C1 segment of cervical spinal cord (tissue), 14 donors: ENCODE measurements around the gene TRERF1.

Source experiments
- DNase-seq, 14 donors: peaks; one replicate each; lab custom pipeline; 2025; lab: John Stamatoyannopoulos, UW

TRERF1 gene

DNA sequence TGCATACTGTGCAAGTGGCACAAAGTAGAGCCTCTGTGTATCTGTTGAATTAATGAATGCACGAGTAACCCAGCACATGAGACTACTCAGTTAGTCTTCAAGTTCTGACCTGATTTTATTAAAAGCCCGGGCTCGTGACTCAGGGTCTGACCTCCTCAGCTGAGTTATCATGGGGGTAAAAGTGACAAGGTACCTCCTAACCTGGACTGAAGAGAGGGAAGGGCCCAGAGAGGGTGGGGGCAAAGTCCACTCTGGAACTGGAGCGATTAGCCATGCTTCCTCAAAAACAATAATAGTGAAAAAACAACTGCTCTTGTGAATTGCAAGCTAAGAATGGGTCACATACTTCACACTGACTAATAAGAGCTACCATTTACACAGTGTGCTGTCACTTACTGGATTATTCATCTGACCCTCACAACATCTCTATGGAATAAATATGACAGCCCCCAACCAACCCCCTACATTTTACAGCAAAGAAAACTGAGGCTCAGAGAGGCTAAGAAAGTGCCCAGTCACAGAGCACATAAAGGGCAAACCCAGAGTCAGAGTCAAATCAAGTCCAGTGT is 26.7 kb downstream of the TRERF1 start:
- no peak for DNase-seq

DNA sequence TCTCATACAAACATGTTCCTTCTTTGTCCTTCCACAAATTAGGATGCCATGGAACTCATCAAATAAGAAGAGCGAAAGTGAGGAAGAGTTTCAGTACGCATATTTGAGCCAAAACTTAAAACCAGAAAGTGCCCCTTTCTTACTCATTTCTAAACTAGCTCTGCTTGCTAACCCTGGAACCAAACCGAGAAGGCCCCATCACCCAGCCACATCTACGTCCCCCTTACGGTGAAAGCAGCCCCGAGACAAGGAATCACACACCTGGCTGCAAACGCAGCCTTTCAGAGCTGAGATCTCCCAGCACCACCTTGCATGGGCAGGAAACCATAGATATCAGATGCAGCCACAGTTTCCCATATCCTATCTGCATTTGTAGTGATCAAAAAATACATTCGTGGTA is 28.5 kb downstream of the TRERF1 start:
- DNase-seq = no peak

DNA sequence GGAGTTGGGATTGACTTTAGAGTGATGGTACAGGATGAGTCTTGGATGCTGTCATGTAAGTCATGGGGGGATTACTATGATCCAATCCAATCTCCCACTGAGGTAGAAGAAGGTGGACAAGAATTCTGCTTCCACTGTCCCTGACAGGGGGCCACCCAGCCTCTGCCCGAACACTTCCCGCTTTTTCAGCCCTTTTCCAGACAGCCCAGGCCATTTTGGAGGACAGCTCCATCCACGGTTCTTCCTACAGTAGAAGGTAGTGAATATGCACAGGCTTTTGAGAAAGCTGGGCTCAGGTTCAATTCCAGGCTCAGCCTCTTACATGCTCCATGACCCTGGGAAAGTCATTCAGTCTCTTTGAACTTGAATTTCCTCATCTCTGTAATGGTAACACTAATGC is 31.0 kb downstream of the TRERF1 start:
- DNase-seq = no peak

DNA sequence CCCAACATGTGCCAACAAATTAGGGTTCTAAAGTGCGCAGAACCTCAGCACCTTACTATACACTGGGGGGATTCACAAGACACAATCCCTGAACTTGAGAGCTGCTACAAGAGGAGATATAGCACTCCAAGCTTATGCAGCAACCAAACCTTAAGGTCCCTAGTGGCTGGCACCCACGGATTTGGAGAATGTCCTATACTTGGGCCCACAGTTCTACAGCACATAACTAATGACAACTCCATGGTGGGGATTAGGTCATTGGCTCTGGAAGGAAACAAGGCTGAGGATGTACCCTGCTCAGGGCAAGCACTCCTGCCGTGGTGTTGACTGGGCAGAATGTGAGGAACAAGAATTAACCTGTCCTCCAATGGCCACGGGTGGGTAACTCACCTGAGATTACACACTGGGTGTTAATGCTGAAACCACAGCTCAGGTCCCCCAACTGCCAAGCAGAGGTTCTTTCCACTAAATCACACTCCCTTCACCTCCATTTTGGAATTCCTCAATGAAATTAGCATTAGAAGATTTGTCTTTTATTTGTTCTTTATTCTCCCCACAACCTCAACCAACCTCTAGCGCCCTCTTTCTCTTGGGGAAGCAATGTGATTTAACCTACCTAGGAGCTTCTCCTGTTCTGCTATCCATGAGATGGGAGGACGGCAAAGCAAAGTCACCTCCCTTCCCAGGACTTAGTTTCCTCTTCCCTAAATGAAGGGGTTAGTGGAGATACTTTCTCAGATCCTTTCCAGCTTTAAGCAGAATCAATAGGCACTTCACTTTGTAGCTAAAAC is 32.0 kb downstream of the TRERF1 start:
- no peak for DNase-seq

DNA sequence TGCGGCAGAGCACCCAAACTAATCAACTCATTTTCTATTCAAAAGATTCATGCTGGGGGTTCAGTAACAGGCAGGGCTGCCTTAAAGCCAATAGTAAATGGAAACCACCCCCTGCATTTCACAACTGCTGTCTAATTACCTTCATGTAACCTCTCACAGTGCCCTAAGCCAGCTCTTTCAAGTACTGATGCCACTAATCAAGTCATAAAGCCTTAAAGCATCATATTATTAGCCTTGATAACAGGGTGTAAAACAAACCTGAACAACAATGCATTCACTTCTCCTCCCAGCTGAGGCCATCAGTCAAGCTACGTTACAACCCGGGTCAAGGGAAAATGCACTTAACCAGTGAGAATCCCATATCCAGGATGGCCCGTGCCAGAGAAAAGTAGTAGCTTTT is 33.0 kb downstream of the TRERF1 start:
- no peak for DNase-seq

DNA sequence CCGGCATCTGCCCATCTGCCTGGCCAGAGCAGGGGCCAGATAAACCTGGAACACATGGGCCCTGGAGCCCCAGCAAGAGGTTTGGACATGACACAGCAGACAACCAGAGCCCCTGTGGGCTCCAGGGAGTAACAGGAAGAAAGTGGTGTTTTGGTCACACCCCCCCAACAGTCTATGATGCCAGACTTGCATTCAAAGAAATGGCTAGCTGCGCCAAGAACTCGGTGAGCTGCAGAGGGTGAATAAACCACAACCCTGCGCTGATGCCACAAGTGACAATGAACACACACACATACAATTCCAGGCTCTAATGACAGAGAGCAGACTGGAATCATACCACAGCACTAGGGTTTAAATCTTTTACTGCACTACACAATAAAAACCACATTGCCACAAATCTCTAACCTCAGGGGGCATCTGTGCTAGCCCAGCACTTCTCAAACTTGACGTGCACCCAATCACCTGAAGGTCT is 34.0 kb downstream of the TRERF1 start:
- DNase-seq = no peak

DNA sequence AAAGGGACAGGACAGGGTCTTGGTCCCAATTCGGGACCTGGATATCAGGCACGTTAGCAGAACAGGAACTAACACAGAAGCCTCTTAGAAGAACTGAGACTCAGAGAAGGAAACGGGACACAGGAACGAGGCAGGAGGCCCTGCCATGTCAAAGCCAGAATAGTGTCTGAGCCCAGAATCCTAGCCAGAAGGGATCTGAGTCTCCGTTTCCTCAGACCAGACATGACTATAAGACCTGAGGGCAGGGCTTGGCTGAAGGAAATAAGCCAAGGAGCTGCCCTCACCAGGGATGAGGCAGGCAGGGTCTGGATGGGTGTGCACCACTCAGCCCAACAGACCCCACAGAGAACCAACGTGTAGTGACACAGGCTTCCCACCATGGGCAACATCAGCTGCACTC is 40.3 kb downstream of the TRERF1 start:
- DNase-seq = no peak

DNA sequence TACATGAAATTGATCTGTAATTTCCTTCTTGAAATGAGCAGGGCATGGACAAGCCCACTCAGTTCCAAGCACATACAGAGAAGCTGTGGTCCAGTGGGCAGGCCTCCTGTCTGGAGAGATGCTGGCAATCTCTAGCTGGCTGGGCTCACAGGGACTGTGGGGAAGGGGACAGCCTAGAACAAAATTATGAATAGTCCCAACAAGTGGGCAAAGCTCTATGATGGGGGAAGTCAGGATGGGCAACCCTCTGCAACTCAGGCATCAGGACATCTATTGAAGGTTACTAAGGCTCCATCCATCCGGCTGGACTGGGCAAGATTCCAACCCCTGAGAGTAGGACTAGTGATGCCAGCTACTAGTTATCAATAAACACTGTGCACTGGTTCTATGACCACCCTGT is 40.9 kb downstream of the TRERF1 start:
- DNase-seq = no peak

DNA sequence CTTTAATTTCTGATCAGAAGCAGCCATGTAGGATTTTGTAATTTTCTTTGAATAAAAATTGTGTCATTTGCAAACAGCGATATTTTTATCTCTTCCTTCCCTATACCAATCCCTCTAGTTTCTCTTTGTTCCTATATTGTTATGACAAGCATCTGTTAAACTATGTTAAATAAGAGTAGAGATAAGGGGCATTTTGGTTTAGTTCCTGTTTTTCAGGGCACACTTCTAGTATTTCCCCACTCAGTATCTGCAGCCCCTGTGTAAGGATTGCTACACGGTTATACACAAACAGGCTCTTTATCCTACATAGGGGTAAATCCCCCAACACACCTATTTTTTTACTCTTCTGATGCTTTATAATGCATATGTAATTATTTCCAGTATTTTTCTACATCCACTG is 42.1 kb downstream of the TRERF1 start:
- no peak for DNase-seq

DNA sequence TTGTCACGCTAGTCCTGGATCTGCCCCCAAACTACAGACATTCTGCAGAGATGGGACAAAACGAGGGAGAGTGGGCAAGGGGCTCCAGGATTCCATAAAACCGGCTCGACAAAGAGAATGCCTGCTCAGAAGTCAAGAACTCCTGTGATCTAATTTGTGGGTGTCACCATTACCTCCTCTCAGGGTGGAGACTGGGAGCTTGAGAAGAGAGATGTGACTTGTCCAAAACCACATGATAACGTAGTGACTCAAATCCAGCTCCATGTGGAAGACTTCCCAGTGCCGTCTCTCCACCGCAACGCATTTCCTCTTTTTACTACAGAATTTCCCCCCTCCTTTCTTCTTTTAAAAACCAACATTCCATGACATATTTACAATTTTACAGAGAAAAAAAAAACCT is 44.3 kb downstream of the TRERF1 start:
- DNase-seq = no peak

DNA sequence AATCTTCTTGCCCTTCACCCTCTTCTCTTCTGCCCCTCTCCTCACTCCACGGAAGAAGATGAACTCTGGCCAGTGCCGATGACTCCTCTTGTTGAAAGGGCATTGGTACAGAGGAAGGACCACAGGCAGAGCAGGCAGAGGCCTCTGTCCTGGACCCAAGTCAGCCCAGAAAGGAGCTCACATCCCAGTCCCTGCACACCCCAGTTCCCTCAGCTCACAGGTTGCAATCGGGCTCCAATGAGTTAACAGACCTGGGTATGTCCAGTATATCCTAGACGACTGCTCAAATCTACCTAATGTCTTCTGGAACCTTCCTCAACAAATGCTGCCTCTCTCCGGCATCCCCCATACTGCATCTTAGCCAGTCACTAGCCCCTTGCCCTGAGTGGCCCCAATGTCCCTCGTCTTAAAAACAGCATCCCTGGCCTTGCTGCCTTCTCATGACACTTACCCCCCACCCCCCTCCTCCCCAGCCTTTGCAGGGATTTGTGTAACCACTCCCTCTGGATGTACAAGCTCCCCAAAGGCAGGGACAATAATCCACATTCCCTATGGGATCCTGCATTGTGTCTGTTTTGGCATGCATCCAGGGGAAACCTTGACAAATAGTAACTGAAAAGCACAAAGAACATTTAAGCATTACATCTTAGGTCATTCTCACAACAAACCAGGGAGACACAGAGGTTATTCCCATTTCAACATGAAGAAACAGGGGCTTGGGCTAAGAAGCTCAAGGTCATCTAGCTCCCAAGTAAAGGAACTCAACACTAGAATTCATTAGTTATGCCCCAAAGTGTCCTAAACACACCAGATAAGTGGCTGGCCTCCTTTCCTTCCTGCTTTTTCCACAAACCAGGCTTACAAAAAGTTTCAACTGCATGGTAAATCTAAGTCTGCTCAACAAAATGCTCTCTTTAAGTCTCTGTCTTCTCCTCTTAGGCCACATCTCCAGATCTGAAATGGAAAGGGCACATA is 45.1 kb downstream of the TRERF1 start:
- no peak for DNase-seq

DNA sequence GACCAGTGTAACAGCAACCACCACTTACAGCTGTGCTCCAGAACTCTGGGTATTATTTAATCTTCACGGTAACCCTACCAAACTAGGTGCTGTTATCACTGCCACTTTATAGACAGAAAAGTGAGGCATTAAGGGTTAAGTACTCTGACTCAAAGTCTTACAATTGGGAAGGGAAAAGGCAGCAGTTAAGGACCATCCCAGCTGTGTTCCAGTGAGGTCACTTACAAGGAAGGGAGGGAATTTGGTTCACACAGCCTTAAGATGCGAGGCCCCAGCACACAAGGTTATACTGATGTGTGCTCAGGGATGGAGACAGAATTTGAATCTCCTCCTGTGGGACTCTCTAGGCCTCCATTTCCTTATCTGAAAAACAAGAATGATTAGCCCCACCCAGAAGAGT is 46.7 kb downstream of the TRERF1 start:
- DNase-seq = no peak

DNA sequence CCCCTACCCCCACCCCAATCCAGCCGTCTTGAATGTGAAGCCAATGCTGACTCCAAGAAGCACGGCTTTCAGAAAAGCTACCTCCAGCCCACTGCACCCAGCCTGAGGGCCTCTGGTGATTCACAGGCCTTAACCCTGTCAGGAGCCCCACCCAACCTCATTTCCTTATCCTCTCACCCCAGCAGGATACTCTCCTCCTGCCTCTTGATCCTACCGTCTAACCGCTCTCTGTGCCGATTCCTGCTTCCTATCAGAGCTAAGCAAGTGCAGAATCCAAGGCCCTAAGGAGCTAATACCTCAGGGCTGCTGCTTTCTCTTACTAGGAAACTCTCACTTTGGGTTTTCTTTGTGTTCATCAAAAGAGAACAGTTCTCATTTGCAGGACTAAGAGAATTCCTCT is 47.2 kb downstream of the TRERF1 start:
- DNase-seq = no peak

DNA sequence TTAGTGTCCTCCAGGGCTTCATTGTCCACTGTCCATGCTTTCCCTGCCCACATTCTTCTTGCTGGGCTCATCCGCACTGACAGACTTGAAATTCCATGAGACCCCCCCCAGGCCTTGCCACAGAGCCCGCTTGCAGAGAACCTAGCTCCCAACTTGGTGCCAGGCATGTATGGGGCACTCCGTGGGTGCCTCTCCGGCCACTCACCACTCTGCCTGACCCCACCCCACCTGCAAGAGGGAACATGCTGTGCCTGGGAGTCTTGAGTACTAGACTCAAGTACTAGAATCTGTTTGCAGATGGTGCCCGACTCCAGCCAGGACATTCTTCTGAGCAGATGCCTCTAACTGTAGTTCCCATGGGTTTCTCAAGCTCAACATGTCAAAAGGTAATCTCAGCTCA is 47.9 kb downstream of the TRERF1 start:
- no peak for DNase-seq

DNA sequence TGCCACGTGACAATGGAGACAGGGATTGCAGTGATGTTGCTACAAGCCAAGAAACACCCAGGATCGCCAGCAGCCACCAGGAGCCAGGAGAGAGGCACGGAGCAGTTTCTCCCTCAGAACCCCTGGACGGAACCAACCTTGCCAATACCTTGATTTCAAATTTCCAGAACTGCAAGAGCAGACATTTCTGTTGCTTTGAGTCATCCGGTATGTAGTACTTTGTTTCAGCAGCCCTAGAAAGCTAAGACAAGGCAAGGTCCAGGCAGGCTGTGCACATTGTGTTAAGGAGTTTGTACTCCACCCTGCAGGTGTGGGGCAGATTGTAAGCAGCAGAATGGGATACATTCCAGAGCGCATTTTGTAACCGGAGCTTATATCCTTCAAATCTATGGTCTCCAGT is 48.3 kb downstream of the TRERF1 start:
- no peak for DNase-seq

DNA sequence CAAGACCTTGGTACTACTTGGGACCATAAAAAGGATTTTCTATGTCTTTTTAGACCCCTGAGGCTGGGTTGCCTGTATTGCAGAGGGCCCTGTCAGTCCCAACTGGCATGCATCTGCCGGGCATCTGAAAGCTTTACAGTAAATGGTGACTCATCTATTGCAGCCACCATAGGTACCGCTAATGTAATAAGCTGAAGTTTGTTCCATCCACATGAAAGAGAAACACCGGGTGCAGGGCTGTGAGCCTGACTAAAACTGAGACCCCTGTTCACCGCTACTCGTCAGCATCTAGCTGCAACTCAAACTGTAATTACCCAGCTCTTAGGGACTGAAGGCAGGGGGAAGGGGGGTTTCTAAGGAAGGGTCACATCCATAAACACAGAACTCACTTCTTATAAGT is 49.5 kb downstream of the TRERF1 start:
- no peak for DNase-seq

DNA sequence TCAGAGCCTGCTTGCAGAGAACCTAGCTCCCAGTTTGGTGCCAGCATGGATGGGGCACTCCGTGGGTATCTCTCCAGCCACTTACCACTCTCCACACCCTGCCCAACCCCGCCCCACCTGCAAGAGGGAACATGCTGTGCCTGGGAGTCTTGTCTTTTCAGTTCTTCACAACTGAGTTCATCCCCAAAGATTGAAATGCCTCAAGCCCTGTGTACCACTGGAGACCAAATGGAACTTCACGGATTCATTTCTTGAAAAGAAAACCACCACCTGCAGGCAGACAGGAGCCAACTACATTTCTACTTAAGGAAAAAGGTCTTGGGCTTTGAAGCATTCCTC is 50.1 kb downstream of the TRERF1 start:
- no peak for DNase-seq

DNA sequence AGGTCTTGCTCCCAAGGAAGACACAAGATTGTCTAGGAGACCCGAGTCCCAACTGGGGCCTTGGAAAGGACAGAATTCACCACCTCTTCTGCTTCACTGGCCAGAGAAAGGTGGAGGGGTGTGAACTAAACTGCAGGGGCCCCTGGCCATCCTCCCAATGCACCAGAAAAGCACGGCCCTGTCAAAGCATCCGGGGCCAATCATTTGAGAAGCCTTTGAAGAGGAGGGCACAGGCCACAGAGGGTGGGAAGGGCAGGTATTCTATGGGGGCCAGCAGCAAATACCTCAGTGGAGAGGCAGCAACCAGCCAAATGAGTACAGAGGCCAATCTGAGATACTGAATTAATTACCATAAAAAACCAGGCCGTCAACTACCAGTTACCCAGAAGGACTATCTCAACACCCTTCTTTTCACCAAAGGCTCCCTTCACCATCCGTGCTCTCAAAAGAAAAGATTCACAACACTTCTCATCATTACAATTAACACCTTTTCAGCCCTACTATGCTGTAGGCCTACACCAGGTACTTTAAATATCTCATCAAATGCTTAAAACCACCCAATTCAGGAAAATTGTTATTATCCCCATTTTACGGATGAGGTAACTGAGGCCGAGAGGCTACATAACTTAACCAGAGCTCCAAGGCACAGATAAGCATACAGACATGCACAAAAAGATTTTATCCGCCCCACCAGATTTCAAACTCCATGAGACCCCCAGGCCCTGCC is 50.7 kb downstream of the TRERF1 start:
- DNase-seq = no peak

DNA sequence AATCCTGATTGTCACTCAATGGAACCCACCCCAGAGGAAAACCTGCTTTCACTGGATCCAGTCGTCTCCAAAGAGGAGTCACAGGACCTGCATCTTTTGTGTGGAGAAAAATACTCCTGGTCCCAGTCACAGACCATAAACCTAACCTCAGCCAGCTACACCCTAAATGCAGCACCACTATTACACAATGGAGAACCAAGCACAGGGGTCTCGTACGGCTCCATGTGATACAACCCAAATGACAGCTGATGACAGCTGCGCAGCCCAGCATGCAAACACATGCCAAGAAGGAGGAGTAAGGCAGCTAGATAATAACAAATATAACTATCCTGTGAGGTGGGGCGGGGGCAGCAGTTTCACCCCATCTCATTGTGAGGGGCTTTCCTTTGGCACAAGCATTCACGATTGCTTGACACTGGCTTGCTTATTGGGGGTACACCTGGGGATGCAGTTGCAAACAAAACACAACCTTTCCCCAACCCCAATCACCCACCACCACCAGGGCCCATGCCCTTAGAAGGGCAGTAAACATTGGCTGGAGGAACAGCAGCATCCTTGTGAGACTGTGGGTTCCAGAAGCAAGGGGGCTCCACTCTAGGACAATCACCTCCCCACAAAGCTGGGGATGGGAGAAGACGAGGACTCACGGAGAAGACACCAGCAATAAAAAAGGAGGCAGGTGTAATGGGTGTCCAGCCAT is 51.5 kb downstream of the TRERF1 start:
- no peak for DNase-seq

DNA sequence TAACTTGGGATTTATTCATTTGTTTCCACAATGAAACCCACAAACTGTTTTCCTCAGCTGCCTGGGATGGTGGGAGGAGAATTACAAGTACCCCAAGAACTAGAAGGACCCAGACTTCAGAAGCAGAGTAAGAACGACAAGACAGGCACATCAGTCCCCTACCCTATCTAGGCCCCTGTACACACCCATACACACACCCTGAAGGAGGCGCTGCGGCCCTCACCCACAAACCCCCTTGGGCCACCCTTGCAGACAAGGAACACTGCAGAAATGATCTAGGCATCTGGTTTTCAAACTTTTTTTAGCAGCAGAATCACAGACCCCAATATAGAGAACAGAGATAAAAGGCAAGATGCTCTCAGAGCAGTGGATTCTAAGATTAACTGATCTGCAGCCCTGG is 55.0 kb downstream of the TRERF1 start:
- no peak for DNase-seq
